Head of caudate nucleus (tissue), 42 donors: ENCODE measurements around the gene SLC8B1.
A peak's percentile ranks its signal among the peaks of the same experiment; 100 is the strongest.

Experiments used
- DNase-seq, 42 donors: peaks; one replicate each; pipeline versions ENCODE4 v3.0.0 to v3.0.0-alpha.2; 2020 to 2021; ENCODE audit warnings: mixed read lengths in 7 of 42
- intact Hi-C: fragments of 100-400 bp; cut with DNase I; formaldehyde crosslinking; loops from one replicate; pipeline ENCODE4 v1.15.0; 2022

The SLC8B1 gene

GRCh38 chr12:113260636-113261300, 74.1 kb downstream of the SLC8B1 start:
- intact Hi-C loops, result no loop called here
- no peak for DNase-seq

- DNase-seq, result peak in 3 of 42 donors; percentile 8 to 56 (median 9)
- intact Hi-C loops, result no loop called here
These were observed 74.8 kb downstream of the SLC8B1 start for GRCh38 chr12:113260127-113260526.

GRCh38 chr12:113257564-113257963, 77.3 kb downstream of the SLC8B1 start:
- DNase-seq, result no peak
- intact Hi-C loops, result loop anchor here (5.0 kb wide), 1 partner anchor 35 kb away; the partner anchor contains the start of gene TPCN1

GRCh38 chr12:113254298-113254697, 80.6 kb downstream of the SLC8B1 start:
- DNase-seq, result no peak
- intact Hi-C loops, result no loop called here

- no peak for DNase-seq
- intact Hi-C loops, result no loop called here
These were observed 81.2 kb downstream of the SLC8B1 start for GRCh38 chr12:113253532-113254285.

- intact Hi-C loops, result no loop called here
- no peak for DNase-seq
These were observed 82.4 kb downstream of the SLC8B1 start for GRCh38 chr12:113252494-113252893.

- intact Hi-C loops, result no loop called here
- no peak for DNase-seq
These were observed 83.4 kb downstream of the SLC8B1 start for GRCh38 chr12:113251404-113252070.

GRCh38 chr12:113250045-113250444, 84.9 kb downstream of the SLC8B1 start:
- no peak for DNase-seq
- intact Hi-C loops, result no loop called here

- no peak for DNase-seq
- intact Hi-C loops, result no loop called here
These were observed 85.4 kb downstream of the SLC8B1 start for GRCh38 chr12:113249546-113249945.

GRCh38 chr12:113248842-113249435, 86.0 kb downstream of the SLC8B1 start:
- intact Hi-C loops, result no loop called here

More at GRCh38 chr12:113248842-113249435, 86.0 kb downstream of the SLC8B1 start:
- no peak for DNase-seq
